GM19035 (cell line): ENCODE measurements around the gene PIK3CB.
"Not testable (repeated sequence)": the region's sequence is repeated elsewhere in the genome, so short reads cannot be mapped to it uniquely, and the experiment has no call there.

Source experiments
- ATAC-seq: cut with Tn5 transposase; IDR thresholded peaks from one replicate; pipeline ENCODE4 v1.9.1; 2021; ENCODE audit not compliant: unreplicated experiment

PIK3CB gene

DNA sequence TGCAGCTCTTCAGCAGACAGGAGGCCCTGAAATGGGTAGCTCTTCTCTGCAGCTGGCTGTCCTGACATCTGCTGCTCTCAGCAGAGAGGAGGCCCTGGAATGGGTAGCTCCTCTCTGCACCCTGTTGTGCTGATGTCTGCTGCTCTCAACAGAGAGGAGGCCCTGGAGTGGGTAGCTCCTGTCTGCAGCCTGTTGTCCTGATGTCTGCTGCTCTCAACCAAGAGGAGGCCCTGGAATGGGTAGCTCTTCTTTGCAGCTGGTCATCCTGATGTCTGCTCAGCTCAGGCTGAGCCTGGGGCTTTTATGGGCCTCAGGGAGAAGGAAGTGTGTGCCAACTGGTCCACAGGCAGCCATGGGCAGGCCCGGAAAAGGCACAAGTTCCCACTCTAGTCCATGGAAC lies 66.6 kb downstream of the PIK3CB start:
- ATAC-seq: no peak

- ATAC-seq: no peak
Observed at GRCh38 chr3:138767498-138768104, 67.1 kb downstream of the PIK3CB start.

DNA sequence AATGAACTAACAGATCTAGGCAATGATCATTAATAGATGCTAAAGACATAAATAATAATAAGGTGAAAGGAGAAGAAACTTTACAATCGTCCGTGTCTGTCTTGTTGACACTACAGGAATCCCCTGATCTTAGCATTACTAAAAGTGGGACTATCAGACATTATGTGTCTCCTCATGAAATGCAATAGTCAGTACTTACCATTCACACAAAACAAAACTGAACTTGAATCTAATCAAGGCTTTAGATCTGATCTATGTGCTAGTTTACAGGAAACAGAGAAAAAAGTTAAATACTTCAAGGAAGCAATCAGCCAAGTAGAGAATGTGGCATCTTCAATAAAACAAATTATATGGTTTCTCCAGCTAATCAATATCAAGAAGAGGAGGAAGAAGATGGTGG lies 73.7 kb downstream of the PIK3CB start:
- no peak for ATAC-seq

DNA sequence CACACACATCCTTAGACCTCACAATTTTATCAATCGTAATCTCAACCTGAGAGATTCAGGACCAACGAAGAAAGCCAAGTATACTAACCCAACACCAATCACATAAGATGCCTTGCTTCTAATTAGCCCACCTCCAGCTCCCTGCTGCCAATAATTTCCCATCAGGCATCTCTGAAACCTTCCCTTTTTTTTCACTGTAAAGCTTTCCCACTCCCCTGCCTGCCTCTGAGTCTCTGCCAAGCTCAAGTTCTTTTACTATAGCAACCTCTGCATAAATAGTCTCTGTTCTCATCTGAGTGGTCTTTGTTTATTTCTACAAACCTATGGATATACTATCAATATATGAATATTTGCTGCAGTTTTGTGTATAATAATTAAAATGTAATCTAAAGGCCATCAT lies 86.5 kb downstream of the PIK3CB start:
- no peak for ATAC-seq

DNA sequence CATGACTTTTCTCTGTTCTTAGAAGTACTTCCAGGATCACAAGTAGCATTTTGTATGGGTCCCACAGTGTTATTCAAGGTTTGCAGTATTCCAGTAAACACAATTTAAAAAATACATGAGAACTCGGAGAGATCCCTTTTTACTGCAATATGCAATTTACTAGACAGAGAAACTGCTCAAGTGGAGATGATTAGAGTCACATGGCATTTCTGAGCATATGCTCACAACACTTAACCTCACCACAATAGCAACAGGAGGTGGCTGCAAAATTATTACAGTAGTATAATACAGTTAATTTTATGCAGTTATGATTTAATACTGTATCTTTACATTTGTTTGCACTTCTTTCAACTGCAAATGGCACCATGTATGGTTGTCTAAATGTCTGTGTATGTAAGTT lies 87.5 kb downstream of the PIK3CB start:
- ATAC-seq: no peak

DNA sequence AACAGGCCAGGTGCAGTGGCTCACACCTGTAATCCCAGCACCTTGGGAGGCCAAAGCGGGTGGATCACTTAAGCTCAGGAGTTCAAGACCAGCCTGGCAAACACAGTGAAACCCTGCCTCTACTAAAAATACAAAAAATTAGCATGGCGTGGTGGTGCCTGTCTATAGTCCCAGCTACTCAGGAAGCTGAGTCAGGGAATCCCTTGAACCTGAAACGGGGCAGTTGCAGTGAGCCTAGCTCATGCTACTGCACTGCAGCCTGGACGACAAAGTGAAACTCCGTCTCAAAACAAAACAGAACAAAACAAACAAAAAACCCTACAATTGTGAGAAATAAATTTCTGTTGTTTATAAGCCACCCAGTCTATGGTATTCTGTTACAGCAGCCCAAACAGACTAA lies 94.7 kb downstream of the PIK3CB start:
- ATAC-seq: no peak

DNA sequence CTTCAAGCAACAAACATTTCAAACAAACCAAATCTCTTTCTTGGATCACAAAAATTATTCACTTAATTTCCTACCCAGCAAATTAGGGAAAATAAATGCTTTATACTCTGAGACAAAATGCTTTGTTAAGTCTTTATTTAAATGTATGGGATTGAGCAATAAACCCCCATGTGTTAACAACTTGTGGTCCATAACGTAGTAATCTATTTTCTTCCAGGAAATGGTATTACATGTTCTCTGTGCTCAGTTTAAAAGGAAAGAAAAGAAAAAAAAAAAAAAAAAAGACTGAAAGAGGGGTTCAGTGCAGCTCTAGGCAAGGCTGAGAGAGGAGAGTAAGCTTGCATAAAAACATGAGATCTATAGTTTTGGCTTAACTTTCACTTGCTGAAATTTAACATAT lies 102.3 kb downstream of the PIK3CB start:
- no peak for ATAC-seq

DNA sequence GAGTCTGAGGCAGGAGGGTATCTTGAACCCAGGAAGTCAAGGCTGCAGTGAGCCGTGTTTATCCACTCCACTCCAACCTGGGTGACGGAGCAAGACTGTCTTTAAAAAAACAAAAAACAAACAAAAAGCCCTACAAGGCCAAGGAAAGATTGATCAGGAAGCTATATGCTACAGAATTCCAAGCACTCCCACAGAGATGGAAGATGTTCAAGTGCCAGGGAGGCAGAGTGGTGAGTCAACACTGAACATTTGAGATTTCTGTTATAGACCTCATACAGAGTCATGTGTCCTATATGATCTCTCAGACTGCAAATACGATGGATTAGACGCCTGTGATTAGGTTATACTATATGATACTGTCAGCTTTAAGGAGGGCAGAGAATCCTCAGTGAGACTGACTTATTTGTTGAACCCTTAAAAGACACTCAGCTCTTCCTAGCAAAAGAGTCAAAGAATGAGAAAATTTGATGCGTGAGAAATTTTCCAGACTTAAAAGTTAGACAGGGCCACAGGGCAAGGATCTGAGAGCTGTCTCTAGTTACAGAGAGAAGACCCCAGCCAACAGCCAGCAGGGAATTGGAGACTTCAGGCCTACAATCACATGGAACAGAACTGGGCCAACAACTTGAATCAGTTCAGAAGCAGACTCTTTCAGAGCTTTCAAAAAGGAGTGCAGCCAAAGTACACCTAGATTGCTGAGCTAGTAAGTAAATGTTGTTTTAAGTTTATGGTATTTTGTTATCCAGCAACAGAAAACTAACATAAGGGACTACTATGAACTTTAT lies 107.6 kb downstream of the PIK3CB start:
- ATAC-seq: no peak

GRCh38 chr3:138726042-138726441 lies 108.7 kb downstream of the PIK3CB start:
- not testable (repeated sequence) for ATAC-seq

DNA sequence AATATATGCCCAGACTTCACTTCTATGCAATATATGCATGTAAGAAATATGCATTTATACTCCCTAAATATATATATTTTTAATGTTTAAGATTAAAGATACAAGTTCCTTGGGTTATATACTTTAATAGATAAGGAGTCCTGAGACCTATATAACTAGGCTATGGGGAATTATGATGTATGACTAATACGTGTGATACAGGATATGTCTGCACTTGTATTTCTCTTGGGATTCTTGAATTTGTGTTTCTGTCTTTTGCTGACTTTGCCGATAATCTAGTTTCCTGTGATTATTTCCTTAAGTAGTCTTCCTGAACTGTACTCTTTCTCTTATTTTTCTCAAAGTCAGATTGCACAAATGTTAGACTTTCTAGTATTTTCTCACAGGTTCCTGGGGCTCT lies 109.6 kb downstream of the PIK3CB start:
- ATAC-seq: no peak

- ATAC-seq: no peak
Observed at GRCh38 chr3:138724443-138724842, 110.3 kb downstream of the PIK3CB start.

GRCh38 chr3:138718849-138719248 lies 115.9 kb downstream of the PIK3CB start:
- no peak for ATAC-seq

DNA sequence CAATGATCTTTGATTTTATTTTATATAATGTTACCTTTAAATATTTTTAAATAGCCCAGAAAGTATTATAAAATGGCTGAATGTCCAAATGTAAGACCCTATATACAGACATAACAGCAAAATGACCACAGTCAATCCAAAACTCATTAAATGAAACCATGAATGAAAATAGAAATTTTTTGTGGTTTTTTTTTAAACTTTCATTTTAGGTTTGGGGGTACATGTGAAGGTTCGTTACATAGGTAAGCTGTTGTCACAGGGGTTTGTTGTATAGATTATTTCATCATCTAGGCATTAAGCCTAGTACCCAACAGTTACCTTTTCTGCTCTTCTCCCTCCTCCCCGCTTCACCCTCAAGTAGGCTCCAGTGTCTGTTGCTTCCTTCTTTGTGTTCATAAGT lies 117.4 kb downstream of the PIK3CB start:
- ATAC-seq: peak; percentile 68

GRCh38 chr3:138712086-138712485 lies 122.6 kb downstream of the PIK3CB start:
- no peak for ATAC-seq

DNA sequence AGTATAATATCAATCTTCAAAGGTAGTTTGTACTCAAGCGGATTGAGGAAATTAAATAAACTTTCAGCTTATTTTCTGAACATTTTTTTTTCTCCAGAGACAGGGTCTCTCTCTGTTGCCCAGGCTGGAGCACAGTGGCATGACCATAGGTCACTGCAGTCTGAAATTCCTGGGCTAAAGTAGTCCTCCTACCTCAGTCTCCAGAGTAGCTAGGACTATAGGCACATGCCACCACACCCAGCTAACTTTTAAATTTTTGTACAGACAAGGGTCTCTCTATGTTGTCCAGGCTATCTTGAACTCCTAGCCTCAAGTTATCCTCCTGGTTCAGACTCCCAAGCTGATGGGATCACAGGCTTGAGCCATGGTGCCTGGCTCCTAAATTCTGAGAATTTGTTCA lies 129.1 kb downstream of the PIK3CB start:
- no peak for ATAC-seq

GRCh38 chr3:138696666-138697370 lies 137.9 kb downstream of the PIK3CB start:
- ATAC-seq: no peak

DNA sequence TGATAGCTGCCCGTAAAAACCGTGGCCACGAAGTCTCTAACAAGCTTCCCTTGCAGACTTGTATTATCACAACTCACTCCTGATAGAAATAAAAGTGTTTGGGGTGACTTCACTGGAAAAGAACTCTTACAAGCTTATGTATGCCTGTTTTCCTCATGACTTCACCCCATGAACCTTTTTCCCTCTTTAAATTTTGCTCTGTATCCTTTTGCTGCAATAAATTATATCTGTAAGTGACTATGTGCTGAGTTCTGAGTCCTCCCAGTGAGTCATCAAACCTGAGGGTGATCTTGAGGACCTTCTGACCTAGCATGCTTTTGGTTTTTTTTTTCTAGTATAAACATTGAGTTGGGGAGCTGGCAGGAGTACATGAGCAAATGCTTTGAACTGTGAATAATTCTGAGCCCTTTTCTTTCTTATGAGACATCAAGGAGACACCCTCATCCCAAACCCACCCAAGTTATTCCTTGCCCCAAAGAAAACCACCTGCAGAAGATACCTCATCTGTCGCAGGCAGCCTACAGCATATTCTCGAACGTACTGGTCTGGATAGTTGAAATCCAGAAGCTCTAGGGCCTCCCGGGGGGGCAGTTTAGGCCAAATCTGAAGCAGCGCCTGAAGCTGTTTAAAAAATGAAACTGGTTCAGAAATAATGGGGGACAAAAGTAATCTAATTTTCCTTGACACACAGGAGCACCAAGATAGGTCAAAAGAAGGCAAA lies 140.3 kb downstream of the PIK3CB start:
- ATAC-seq: no peak

- ATAC-seq: no peak
Observed at GRCh38 chr3:138692152-138692551, 142.6 kb downstream of the PIK3CB start.

DNA sequence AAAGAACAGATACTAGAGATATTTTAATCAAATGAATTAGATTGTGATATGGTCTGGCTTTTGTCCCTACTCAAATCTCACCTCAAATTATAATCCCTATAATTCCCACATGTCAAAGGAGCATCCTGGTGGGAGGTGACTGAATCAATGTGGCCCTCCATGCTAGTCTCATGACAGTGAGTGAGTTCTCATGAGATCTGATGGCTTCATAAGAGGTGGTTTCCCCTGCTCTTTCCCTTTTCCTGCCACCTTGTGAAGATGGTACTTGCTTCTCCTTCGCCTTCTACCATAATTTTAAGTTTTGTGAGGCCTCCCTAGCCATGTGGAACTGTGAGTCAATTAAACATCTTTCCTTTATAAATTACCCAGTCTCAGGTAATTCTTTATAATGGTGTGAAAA lies 143.4 kb downstream of the PIK3CB start:
- no peak for ATAC-seq

DNA sequence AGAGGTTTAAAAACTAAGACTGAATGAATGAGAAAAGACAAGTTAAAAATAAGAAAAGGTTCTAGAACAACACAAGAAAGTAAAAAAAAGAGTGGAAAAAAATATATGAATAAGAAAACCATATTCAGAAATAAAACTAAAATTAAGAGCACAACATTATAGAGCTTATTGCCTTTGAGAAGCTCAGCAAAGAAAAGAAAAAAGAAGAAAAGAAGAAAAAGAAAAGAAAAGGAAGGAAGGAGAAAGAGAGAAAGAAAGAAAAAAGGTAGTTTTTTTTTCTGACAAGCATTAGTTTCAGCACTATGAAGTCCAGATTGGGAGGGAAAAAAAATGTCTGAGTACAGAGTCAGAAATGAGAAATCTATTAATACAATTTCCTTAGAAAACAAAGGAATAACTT lies 144.7 kb downstream of the PIK3CB start:
- ATAC-seq: no peak

DNA sequence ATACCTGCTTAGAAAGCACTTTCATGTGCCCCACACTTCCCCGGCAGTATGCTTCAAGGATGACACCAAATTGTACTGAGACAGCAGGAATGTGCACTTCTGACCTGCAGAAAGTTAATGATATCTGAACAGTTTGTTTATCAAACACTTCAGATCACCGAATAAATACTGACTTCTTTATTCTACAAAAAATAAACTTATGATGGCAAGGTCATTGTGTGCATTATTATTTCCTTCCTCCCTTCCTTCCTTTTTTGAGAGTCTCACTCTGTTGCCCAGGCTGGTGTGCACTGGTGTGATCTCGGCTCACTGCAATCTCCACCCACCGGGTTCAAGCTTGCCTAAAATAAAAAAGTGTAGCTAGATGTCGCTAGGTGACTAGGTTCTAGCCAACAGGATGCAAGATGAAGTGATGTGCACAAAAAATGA lies 145.8 kb downstream of the PIK3CB start:
- no peak for ATAC-seq
